GM18907 (cell line): ENCODE results near the gene KCNK3.

Source experiments
- ATAC-seq: cut with Tn5 transposase; IDR thresholded peaks from one replicate; pipeline ENCODE4 v1.9.1; 2021; ENCODE audit warnings: mild to moderate bottlenecking, moderate library complexity; ENCODE audit not compliant: unreplicated experiment

KCNK3 gene

GRCh38 chr2:26711457-26712161, 19.1 kb downstream of the KCNK3 start:
- no peak for ATAC-seq

- no peak for ATAC-seq
Observed at GRCh38 chr2:26712486-26713465, 20.3 kb downstream of the KCNK3 start.

GRCh38 chr2:26715528-26716270, 23.2 kb downstream of the KCNK3 start:
- no peak for ATAC-seq

GRCh38 chr2:26716340-26716739, 23.8 kb downstream of the KCNK3 start:
- ATAC-seq: no peak

GRCh38 chr2:26716769-26717168, 24.2 kb downstream of the KCNK3 start:
- no peak for ATAC-seq

GRCh38 chr2:26717362-26717761, 24.8 kb downstream of the KCNK3 start:
- ATAC-seq: no peak

GRCh38 chr2:26718949-26719686, 26.6 kb downstream of the KCNK3 start:
- no peak for ATAC-seq

GRCh38 chr2:26720322-26721114, 28.0 kb downstream of the KCNK3 start:
- no peak for ATAC-seq

GRCh38 chr2:26721115-26722032, 28.9 kb downstream of the KCNK3 start:
- ATAC-seq: no peak

GRCh38 chr2:26722328-26722727, 29.8 kb downstream of the KCNK3 start:
- no peak for ATAC-seq

GRCh38 chr2:26722911-26723310, 30.4 kb downstream of the KCNK3 start:
- no peak for ATAC-seq

- no peak for ATAC-seq
Observed at GRCh38 chr2:26723475-26723874, 31.0 kb downstream of the KCNK3 start.

- no peak for ATAC-seq
Observed at GRCh38 chr2:26723991-26724750, 31.6 kb downstream of the KCNK3 start.

GRCh38 chr2:26724784-26725520, 32.4 kb downstream of the KCNK3 start:
- no peak for ATAC-seq

GRCh38 chr2:26725521-26725820, 32.9 kb downstream of the KCNK3 start:
- no peak for ATAC-seq

GRCh38 chr2:26726228-26726627, 33.7 kb downstream of the KCNK3 start:
- no peak for ATAC-seq
